RKO (cell line): ENCODE measurements around the gene SRXN1.

Experiments
- DNase-seq: peaks from one replicate; pipeline ENCODE4 v3.0.0-alpha.2; 2016; ENCODE audit warnings: low spot score

The SRXN1 gene

GRCh38 chr20:675453-676314 lies 22.7 kb upstream of the SRXN1 start, which contains the start of gene SCRT2:
Gene SCRT2, minus strand, starts transcription at chr20:675802. Its CDS starts 201 bp downstream, at chr20:675601.
- no peak for DNase-seq

GRCh38 chr20:675033-675452 lies 22.0 kb upstream of the SRXN1 start:
- no peak for DNase-seq

GRCh38 chr20:673603-674001 lies 20.6 kb upstream of the SRXN1 start:
- DNase-seq = no peak

GRCh38 chr20:672963-673602 lies 20.1 kb upstream of the SRXN1 start:
- peak; percentile 23 for DNase-seq

- DNase-seq = no peak
These were observed 18.4 kb upstream of the SRXN1 start for GRCh38 chr20:671252-672030.

GRCh38 chr20:669573-669972 lies 16.6 kb upstream of the SRXN1 start:
- no peak for DNase-seq

- no peak for DNase-seq
These were observed 15.6 kb upstream of the SRXN1 start for GRCh38 chr20:668638-669037.

- no peak for DNase-seq
These were observed 15.1 kb upstream of the SRXN1 start for GRCh38 chr20:668050-668449.

GRCh38 chr20:667351-668034 lies 14.5 kb upstream of the SRXN1 start:
- peak; percentile 47 for DNase-seq

- no peak for DNase-seq
These were observed 13.9 kb upstream of the SRXN1 start for GRCh38 chr20:666877-667276.

GRCh38 chr20:665276-665675 lies 12.3 kb upstream of the SRXN1 start:
- DNase-seq = no peak

GRCh38 chr20:664576-664975 lies 11.6 kb upstream of the SRXN1 start:
- no peak for DNase-seq

GRCh38 chr20:664151-664550 lies 11.2 kb upstream of the SRXN1 start:
- no peak for DNase-seq

- no peak for DNase-seq
These were observed 10.5 kb upstream of the SRXN1 start for GRCh38 chr20:663315-664090.

- no peak for DNase-seq
These were observed 9.5 kb upstream of the SRXN1 start for GRCh38 chr20:662277-663192.

- DNase-seq = no peak
These were observed 8.7 kb upstream of the SRXN1 start for GRCh38 chr20:661474-662270.

- no peak for DNase-seq
These were observed 5.8 kb upstream of the SRXN1 start for GRCh38 chr20:658731-659291.

- DNase-seq = no peak
These were observed 5.2 kb upstream of the SRXN1 start for GRCh38 chr20:658202-658601.
